Kidney capillary endothelial cell (primary cell): ENCODE data around the gene TRIM2.

Experiments used
- DNase-seq: peaks from one replicate; pipeline ENCODE4 v3.0.0-alpha.2; 2018; ENCODE audit warnings: low spot score

TRIM2 gene

GRCh38 chr4:153248641-153249198 is 44.5 kb downstream of the TRIM2 start:
- no peak for DNase-seq

- DNase-seq, result peak; percentile 67
Measured at GRCh38 chr4:153249199-153250041, 45.2 kb downstream of the TRIM2 start.

- no peak for DNase-seq
Measured at GRCh38 chr4:153252122-153252521, 47.9 kb downstream of the TRIM2 start.

GRCh38 chr4:153255233-153255632 is 51.0 kb downstream of the TRIM2 start:
- DNase-seq, result no peak

GRCh38 chr4:153257151-153257620 is 52.9 kb downstream of the TRIM2 start:
- no peak for DNase-seq

- no peak for DNase-seq
Measured at GRCh38 chr4:153257991-153258390, 53.7 kb downstream of the TRIM2 start.

GRCh38 chr4:153258750-153259149 is 54.5 kb downstream of the TRIM2 start:
- DNase-seq, result no peak

GRCh38 chr4:153259661-153260060 is 55.4 kb downstream of the TRIM2 start:
- no peak for DNase-seq

GRCh38 chr4:153260132-153260531 is 55.9 kb downstream of the TRIM2 start:
- no peak for DNase-seq

- peak; percentile 21 for DNase-seq
Measured at GRCh38 chr4:153260553-153261300, 56.5 kb downstream of the TRIM2 start.

- no peak for DNase-seq
Measured at GRCh38 chr4:153261461-153261860, 57.2 kb downstream of the TRIM2 start.

GRCh38 chr4:153261914-153262313 is 57.7 kb downstream of the TRIM2 start:
- DNase-seq, result no peak

GRCh38 chr4:153265306-153266047 is 61.2 kb downstream of the TRIM2 start:
- DNase-seq, result no peak

GRCh38 chr4:153266988-153267387 is 62.7 kb downstream of the TRIM2 start:
- no peak for DNase-seq

GRCh38 chr4:153267890-153268289 is 63.6 kb downstream of the TRIM2 start:
- no peak for DNase-seq

GRCh38 chr4:153268295-153268694 is 64.1 kb downstream of the TRIM2 start:
- DNase-seq, result no peak

GRCh38 chr4:153269218-153269990 is 65.2 kb downstream of the TRIM2 start:
- DNase-seq, result no peak

GRCh38 chr4:153270361-153270760 is 66.1 kb downstream of the TRIM2 start:
- no peak for DNase-seq

- no peak for DNase-seq
Measured at GRCh38 chr4:153271820-153272219, 67.6 kb downstream of the TRIM2 start.

- DNase-seq, result no peak
Measured at GRCh38 chr4:153273751-153274150, 69.5 kb downstream of the TRIM2 start.

GRCh38 chr4:153274967-153275366 is 70.7 kb downstream of the TRIM2 start:
- no peak for DNase-seq
